ENCODE data around the gene PARP9. TPM values are rescaled to one million over a fixed set of nuclear protein-coding genes. Genes with fewer than 3 reads are reported as not detected.

Gene PARP9
- total RNA-seq, 1 experiment from 2014 or later: 1.8 TPM

- ChIA-PET POLR2A (no interaction called here), CTCF (interaction anchor here (1.2 kb wide), 1 partner anchor 185 kb away, joined by 3 read pairs; no protein-coding TSS in a partner anchor)
- ATAC-seq (no peak), DNase-seq (ENCODE audit: low spot score) (no peak)
- Mint-ChIP-seq H3K4me1 (peaks cover 25% of the 10 kb centered on the region), H3K9me3 (no peaks in the 10 kb centered on the region), H3K27me3 (ENCODE audit: low read depth) (no peaks in the 10 kb centered on the region), H3K36me3 (peaks cover 35% of the 10 kb centered on the region), H3K4me3 (no peak overlapping the region), H3K27ac (peak overlapping the region; percentile 69)
- TF ChIP-seq NFYB (CRISPR knock-in tag; conservative IDR thresholded peaks at IDR 0.05; ENCODE audit: low read depth) (no peak), CBFB (CRISPR knock-in tag; IDR thresholded peaks at IDR 0.05; ENCODE audit: low read depth) (no peak), NFE2L1 (CRISPR knock-in tag; IDR thresholded peaks at IDR 0.05) (no peak), FOXJ3 (CRISPR knock-in tag; IDR thresholded peaks at IDR 0.05; ENCODE audit: borderline replicate concordance) (no peak), HMGA2 (CRISPR knock-in tag; IDR thresholded peaks at IDR 0.05) (no peak), IRF2 (CRISPR knock-in tag; IDR thresholded peaks at IDR 0.05; ENCODE audit: borderline replicate concordance, low read depth) (no peak), NFATC4 (CRISPR knock-in tag; IDR thresholded peaks at IDR 0.05) (no peak), ZNF396 (CRISPR knock-in tag; IDR thresholded peaks at IDR 0.05; ENCODE audit: borderline replicate concordance) (no peak), ATF2 (CRISPR knock-in tag; IDR thresholded peaks at IDR 0.05; ENCODE audit: borderline replicate concordance, low read depth) (no peak), TCF7 (CRISPR knock-in tag; IDR thresholded peaks at IDR 0.05; ENCODE audit: low read depth) (no peak), ERG (CRISPR knock-in tag; IDR thresholded peaks at IDR 0.05) (no peak)
- TF ChIP-seq, protein P1, sequence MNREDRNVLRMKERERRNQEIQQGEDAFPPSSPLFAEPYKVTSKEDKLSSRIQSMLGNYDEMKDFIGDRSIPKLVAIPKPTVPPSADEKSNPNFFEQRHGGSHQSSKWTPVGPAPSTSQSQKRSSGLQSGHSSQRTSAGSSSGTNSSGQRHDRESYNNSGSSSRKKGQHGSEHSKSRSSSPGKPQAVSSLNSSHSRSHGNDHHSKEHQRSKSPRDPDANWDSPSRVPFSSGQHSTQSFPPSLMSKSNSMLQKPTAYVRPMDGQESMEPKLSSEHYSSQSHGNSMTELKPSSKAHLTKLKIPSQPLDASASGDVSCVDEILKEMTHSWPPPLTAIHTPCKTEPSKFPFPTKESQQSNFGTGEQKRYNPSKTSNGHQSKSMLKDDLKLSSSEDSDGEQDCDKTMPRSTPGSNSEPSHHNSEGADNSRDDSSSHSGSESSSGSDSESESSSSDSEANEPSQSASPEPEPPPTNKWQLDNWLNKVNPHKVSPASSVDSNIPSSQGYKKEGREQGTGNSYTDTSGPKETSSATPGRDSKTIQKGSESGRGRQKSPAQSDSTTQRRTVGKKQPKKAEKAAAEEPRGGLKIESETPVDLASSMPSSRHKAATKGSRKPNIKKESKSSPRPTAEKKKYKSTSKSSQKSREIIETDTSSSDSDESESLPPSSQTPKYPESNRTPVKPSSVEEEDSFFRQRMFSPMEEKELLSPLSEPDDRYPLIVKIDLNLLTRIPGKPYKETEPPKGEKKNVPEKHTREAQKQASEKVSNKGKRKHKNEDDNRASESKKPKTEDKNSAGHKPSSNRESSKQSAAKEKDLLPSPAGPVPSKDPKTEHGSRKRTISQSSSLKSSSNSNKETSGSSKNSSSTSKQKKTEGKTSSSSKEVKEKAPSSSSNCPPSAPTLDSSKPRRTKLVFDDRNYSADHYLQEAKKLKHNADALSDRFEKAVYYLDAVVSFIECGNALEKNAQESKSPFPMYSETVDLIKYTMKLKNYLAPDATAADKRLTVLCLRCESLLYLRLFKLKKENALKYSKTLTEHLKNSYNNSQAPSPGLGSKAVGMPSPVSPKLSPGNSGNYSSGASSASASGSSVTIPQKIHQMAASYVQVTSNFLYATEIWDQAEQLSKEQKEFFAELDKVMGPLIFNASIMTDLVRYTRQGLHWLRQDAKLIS (CRISPR knock-in tag; IDR thresholded peaks at IDR 0.05; ENCODE audit: borderline replicate concordance): no peak
- TF ChIP-seq, protein P2, sequence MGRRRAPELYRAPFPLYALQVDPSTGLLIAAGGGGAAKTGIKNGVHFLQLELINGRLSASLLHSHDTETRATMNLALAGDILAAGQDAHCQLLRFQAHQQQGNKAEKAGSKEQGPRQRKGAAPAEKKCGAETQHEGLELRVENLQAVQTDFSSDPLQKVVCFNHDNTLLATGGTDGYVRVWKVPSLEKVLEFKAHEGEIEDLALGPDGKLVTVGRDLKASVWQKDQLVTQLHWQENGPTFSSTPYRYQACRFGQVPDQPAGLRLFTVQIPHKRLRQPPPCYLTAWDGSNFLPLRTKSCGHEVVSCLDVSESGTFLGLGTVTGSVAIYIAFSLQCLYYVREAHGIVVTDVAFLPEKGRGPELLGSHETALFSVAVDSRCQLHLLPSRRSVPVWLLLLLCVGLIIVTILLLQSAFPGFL (CRISPR knock-in tag; IDR thresholded peaks at IDR 0.05; ENCODE audit: borderline replicate concordance): no peak
- TF ChIP-seq, protein P3, sequence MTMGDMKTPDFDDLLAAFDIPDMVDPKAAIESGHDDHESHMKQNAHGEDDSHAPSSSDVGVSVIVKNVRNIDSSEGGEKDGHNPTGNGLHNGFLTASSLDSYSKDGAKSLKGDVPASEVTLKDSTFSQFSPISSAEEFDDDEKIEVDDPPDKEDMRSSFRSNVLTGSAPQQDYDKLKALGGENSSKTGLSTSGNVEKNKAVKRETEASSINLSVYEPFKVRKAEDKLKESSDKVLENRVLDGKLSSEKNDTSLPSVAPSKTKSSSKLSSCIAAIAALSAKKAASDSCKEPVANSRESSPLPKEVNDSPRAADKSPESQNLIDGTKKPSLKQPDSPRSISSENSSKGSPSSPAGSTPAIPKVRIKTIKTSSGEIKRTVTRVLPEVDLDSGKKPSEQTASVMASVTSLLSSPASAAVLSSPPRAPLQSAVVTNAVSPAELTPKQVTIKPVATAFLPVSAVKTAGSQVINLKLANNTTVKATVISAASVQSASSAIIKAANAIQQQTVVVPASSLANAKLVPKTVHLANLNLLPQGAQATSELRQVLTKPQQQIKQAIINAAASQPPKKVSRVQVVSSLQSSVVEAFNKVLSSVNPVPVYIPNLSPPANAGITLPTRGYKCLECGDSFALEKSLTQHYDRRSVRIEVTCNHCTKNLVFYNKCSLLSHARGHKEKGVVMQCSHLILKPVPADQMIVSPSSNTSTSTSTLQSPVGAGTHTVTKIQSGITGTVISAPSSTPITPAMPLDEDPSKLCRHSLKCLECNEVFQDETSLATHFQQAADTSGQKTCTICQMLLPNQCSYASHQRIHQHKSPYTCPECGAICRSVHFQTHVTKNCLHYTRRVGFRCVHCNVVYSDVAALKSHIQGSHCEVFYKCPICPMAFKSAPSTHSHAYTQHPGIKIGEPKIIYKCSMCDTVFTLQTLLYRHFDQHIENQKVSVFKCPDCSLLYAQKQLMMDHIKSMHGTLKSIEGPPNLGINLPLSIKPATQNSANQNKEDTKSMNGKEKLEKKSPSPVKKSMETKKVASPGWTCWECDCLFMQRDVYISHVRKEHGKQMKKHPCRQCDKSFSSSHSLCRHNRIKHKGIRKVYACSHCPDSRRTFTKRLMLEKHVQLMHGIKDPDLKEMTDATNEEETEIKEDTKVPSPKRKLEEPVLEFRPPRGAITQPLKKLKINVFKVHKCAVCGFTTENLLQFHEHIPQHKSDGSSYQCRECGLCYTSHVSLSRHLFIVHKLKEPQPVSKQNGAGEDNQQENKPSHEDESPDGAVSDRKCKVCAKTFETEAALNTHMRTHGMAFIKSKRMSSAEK (CRISPR knock-in tag; IDR thresholded peaks at IDR 0.05; ENCODE audit: borderline replicate concordance): no peak
- TF ChIP-seq, protein P4, sequence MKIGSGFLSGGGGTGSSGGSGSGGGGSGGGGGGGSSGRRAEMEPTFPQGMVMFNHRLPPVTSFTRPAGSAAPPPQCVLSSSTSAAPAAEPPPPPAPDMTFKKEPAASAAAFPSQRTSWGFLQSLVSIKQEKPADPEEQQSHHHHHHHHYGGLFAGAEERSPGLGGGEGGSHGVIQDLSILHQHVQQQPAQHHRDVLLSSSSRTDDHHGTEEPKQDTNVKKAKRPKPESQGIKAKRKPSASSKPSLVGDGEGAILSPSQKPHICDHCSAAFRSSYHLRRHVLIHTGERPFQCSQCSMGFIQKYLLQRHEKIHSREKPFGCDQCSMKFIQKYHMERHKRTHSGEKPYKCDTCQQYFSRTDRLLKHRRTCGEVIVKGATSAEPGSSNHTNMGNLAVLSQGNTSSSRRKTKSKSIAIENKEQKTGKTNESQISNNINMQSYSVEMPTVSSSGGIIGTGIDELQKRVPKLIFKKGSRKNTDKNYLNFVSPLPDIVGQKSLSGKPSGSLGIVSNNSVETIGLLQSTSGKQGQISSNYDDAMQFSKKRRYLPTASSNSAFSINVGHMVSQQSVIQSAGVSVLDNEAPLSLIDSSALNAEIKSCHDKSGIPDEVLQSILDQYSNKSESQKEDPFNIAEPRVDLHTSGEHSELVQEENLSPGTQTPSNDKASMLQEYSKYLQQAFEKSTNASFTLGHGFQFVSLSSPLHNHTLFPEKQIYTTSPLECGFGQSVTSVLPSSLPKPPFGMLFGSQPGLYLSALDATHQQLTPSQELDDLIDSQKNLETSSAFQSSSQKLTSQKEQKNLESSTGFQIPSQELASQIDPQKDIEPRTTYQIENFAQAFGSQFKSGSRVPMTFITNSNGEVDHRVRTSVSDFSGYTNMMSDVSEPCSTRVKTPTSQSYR (CRISPR knock-in tag; IDR thresholded peaks at IDR 0.05): no peak
- TF ChIP-seq, protein P5, sequence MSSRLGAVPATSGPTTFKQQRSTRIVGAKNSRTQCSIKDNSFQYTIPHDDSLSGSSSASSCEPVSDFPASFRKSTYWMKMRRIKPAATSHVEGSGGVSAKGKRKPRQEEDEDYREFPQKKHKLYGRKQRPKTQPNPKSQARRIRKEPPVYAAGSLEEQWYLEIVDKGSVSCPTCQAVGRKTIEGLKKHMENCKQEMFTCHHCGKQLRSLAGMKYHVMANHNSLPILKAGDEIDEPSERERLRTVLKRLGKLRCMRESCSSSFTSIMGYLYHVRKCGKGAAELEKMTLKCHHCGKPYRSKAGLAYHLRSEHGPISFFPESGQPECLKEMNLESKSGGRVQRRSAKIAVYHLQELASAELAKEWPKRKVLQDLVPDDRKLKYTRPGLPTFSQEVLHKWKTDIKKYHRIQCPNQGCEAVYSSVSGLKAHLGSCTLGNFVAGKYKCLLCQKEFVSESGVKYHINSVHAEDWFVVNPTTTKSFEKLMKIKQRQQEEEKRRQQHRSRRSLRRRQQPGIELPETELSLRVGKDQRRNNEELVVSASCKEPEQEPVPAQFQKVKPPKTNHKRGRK (CRISPR knock-in tag; IDR thresholded peaks at IDR 0.05; ENCODE audit: borderline replicate concordance): no peak
- TF ChIP-seq, protein P6, sequence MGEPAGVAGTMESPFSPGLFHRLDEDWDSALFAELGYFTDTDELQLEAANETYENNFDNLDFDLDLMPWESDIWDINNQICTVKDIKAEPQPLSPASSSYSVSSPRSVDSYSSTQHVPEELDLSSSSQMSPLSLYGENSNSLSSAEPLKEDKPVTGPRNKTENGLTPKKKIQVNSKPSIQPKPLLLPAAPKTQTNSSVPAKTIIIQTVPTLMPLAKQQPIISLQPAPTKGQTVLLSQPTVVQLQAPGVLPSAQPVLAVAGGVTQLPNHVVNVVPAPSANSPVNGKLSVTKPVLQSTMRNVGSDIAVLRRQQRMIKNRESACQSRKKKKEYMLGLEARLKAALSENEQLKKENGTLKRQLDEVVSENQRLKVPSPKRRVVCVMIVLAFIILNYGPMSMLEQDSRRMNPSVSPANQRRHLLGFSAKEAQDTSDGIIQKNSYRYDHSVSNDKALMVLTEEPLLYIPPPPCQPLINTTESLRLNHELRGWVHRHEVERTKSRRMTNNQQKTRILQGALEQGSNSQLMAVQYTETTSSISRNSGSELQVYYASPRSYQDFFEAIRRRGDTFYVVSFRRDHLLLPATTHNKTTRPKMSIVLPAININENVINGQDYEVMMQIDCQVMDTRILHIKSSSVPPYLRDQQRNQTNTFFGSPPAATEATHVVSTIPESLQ (CRISPR knock-in tag; IDR thresholded peaks at IDR 0.05): no peak
Observed at GRCh38 chr3:122493296-122493695, 70.8 kb downstream of the PARP9 start.

All from WTC11 (cell line).